ENCODE data around the gene TMEM163.

Gene TMEM163

DNA sequence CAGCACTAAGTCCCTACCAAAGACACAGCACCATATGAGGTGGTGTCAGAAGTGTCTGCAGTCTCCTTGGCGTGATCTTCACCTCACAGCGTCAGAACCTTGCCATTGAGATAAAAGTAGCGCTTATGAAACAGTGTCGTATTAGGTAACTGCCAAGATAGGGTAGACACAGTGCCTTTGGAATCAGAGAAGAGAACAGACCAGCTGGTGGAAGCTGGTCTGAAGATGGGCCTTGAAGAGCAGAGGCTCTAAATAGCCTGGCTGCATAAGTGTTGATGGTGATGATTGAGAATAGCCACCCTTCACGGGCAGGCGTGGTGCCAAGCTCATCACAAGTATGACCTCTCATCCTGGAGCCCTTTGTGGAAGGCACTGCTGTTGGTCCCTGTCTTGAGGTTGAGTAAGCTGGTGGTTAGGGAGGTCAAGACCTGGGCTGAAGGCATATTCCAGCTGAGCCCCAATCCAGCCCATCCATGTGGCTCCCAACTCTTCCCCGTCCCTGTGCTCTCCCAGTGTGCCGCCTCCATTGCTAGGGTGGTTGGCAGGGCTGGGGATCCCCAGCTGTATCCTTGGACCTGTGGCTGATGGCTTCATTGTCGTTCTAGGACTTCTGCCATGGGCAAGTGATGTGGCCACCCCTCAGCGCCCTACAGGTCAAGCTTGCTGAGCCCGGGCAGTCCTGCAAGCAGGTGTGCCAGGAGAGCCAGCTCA, 277.5 kb downstream of the TMEM163 start:
- Histone ChIP-seq H3K9ac (ENCODE audit: low read depth, low read length) (no peak overlapping the region), H3K9me3 (ENCODE audit: insufficient read depth, low read depth, low read length) (no peaks in the 10 kb centered on the region), H3K27me3 (ENCODE audit: insufficient read depth, low read length) (no peaks in the 10 kb centered on the region), H3K36me3 (ENCODE audit: insufficient read depth, low read length) (0 out of 2 replicates have a peak, but pooled peaks cover under 1% of the 10 kb centered on the region), H3K4me1 (ENCODE audit: insufficient read depth, low read length) (no peaks in the 10 kb centered on the region), H3K4me3 (ENCODE audit: low read length) (no peak overlapping the region), H3K27ac (ENCODE audit: low read depth, low read length) (no peak overlapping the region)
- WGBS, result 96% methylated on average over 11 of the region's 11 CpGs

- no peak overlapping the region for H3K27ac ChIP-seq (ENCODE audit: low read depth, low read length)
- 94% methylated on average over 12 of the region's 16 CpGs for WGBS
- H3K4me3 ChIP-seq (ENCODE audit: low read length), result no peak overlapping the region
- H3K36me3 ChIP-seq (ENCODE audit: insufficient read depth, low read length), result 0 out of 2 replicates have a peak, but pooled peaks cover 5% of the 10 kb centered on the region
- no peaks in the 10 kb centered on the region for H3K4me1 ChIP-seq (ENCODE audit: insufficient read depth, low read length)
- no peaks in the 10 kb centered on the region for H3K27me3 ChIP-seq (ENCODE audit: insufficient read depth, low read length)
- no peaks in the 10 kb centered on the region for H3K9me3 ChIP-seq (ENCODE audit: insufficient read depth, low read depth, low read length)
- H3K9ac ChIP-seq (ENCODE audit: low read depth, low read length), result no peak overlapping the region
These were observed 278.4 kb downstream of the TMEM163 start for GRCh38 chr2:134440336-134440909.

- Histone ChIP-seq H3K27ac (ENCODE audit: low read depth, low read length) (no peak overlapping the region), H3K9ac (ENCODE audit: low read depth, low read length) (no peak overlapping the region), H3K36me3 (ENCODE audit: insufficient read depth, low read length) (0 out of 2 replicates have a peak, but pooled peaks cover 5% of the 10 kb centered on the region), H3K4me1 (ENCODE audit: insufficient read depth, low read length) (no peaks in the 10 kb centered on the region), H3K27me3 (ENCODE audit: insufficient read depth, low read length) (peaks cover 7% of the 10 kb centered on the region), H3K9me3 (ENCODE audit: insufficient read depth, low read depth, low read length) (no peaks in the 10 kb centered on the region), H3K4me3 (ENCODE audit: low read length) (no peak overlapping the region)
- WGBS, result 97% methylated on average over 3 of the region's 3 CpGs
These were observed 280.4 kb downstream of the TMEM163 start for GRCh38 chr2:134438371-134438770.

DNA sequence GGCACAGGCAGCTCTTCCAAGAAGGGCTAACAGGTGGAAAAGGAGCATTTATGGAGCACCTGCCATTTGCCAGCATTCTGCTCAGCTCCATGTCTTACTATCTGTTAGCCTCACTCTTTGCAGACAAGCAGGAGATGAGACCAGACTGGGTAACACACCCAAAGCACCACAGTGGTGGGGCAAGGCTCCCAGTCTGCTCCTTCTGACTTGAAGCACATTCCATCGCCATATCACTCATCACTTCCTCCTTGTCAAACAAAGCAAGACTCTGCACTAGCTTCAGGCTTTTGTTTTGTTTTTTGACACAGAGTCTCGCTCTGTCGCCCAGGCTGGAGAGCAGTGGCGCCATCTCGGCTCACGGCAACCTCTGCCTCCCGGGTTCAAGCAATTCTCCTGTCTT, 282.1 kb downstream of the TMEM163 start:
- 96% methylated on average over 7 of the region's 7 CpGs for WGBS
- H3K36me3 ChIP-seq (ENCODE audit: insufficient read depth, low read length), result 0 out of 2 replicates have a peak, but pooled peaks cover 5% of the 10 kb centered on the region

DNA sequence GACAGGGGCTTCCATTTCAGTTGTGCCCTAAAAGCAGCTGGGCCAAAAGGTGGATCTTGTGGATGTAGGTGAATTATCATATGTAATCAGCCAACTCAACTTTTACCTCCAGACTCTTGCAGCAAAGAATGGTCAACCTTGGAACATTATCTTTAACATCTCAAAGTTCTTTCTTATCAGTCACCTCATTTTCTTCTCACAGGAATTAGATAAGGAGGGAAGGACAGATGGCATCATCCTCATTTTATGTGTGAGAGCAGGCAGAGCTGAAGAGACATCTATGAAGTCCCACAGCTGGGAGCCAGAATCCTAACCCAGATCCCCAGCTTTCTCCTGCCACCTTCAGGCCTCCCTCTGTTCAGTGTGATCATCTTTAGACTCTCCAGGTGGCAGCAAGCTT, 282.9 kb downstream of the TMEM163 start:
- Histone ChIP-seq H3K27me3 (ENCODE audit: insufficient read depth, low read length) (peaks cover 24% of the 10 kb centered on the region), H3K27ac (ENCODE audit: low read depth, low read length) (no peak overlapping the region), H3K4me3 (ENCODE audit: low read length) (no peak overlapping the region), H3K4me1 (ENCODE audit: insufficient read depth, low read length) (peaks cover 21% of the 10 kb centered on the region; the same call in 1 of the 2 replicates), H3K9me3 (ENCODE audit: insufficient read depth, low read depth, low read length) (no peaks in the 10 kb centered on the region), H3K36me3 (ENCODE audit: insufficient read depth, low read length) (0 out of 2 replicates have a peak, but pooled peaks cover 5% of the 10 kb centered on the region), H3K9ac (ENCODE audit: low read depth, low read length) (no peak overlapping the region)

More for the DNA sequence above, 282.1 kb downstream of the TMEM163 start:
- H3K9ac ChIP-seq (ENCODE audit: low read depth, low read length), result no peak overlapping the region
- no peak overlapping the region for H3K27ac ChIP-seq (ENCODE audit: low read depth, low read length)
- H3K27me3 ChIP-seq (ENCODE audit: insufficient read depth, low read length), result peaks cover 18% of the 10 kb centered on the region
- no peaks in the 10 kb centered on the region for H3K9me3 ChIP-seq (ENCODE audit: insufficient read depth, low read depth, low read length)
- H3K4me3 ChIP-seq (ENCODE audit: low read length), result no peak overlapping the region
- peaks cover 13% of the 10 kb centered on the region; the same call in 1 of the 2 replicates for H3K4me1 ChIP-seq (ENCODE audit: insufficient read depth, low read length)

DNA sequence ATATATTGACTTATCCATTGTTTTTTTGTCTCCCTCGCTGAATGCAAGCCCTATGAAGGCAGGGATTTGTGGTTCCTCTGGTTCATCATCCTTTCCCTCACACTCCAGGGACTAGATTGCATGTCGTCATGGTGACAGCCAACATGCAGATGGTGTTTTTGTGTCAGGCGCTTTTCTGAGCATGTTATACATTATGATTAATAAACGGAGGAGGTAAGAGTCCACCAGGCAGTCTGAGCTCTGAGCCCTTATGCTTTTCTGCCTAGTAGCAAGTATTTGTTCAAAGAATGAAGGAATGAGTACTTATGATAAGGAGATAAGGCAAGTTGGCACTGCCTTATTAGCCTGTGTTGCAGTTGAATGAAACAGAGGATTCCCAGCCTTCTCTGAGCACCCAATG, 283.3 kb downstream of the TMEM163 start:
- no peak overlapping the region for H3K27ac ChIP-seq (ENCODE audit: low read depth, low read length)
- H3K4me1 ChIP-seq (ENCODE audit: insufficient read depth, low read length), result peaks cover 24% of the 10 kb centered on the region; the same call in 1 of the 2 replicates
- H3K27me3 ChIP-seq (ENCODE audit: insufficient read depth, low read length), result peaks cover 28% of the 10 kb centered on the region
- no peaks in the 10 kb centered on the region for H3K9me3 ChIP-seq (ENCODE audit: insufficient read depth, low read depth, low read length)
- 98% methylated on average over 4 of the region's 4 CpGs for WGBS
- 0 out of 2 replicates have a peak, but pooled peaks cover 5% of the 10 kb centered on the region for H3K36me3 ChIP-seq (ENCODE audit: insufficient read depth, low read length)
- H3K4me3 ChIP-seq (ENCODE audit: low read length), result no peak overlapping the region
- no peak overlapping the region for H3K9ac ChIP-seq (ENCODE audit: low read depth, low read length)

GRCh38 chr2:134433979-134434378, 284.8 kb downstream of the TMEM163 start:
- no peaks in the 10 kb centered on the region for H3K9me3 ChIP-seq (ENCODE audit: insufficient read depth, low read depth, low read length)
- H3K36me3 ChIP-seq (ENCODE audit: insufficient read depth, low read length), result peaks cover 8% of the 10 kb centered on the region; the same call in 1 of the 2 replicates
- H3K4me1 ChIP-seq (ENCODE audit: insufficient read depth, low read length), result peaks cover 24% of the 10 kb centered on the region; the same call in 1 of the 2 replicates
- H3K27me3 ChIP-seq (ENCODE audit: insufficient read depth, low read length), result peaks cover 43% of the 10 kb centered on the region
- H3K4me3 ChIP-seq (ENCODE audit: low read length), result no peak overlapping the region
- no peak overlapping the region for H3K9ac ChIP-seq (ENCODE audit: low read depth, low read length)
- WGBS, result 94% methylated on average over 6 of the region's 6 CpGs
- H3K27ac ChIP-seq (ENCODE audit: low read depth, low read length), result no peak overlapping the region

DNA sequence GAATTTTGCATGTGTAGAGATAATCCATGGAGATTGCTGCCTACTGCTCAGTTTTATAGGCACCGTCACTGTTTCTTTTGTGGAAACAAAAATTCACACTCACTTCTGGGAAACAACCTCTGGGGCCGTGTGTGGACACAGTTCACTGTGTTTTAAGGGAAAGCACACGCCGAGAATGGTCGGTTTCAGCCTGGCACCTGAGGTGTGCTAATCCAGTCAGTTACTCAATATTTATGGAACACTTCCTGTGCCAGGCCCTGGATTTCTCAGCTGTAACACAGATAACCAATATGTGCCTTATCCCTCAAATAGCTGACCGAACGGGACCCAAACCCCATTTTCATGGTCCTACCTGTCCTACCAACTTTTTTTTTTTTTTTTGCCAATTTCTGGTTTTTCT, 285.3 kb downstream of the TMEM163 start:
- Histone ChIP-seq H3K4me3 (ENCODE audit: low read length) (no peak overlapping the region), H3K27me3 (ENCODE audit: insufficient read depth, low read length) (peaks cover 45% of the 10 kb centered on the region), H3K9ac (ENCODE audit: low read depth, low read length) (no peak overlapping the region), H3K27ac (ENCODE audit: low read depth, low read length) (no peak overlapping the region), H3K9me3 (ENCODE audit: insufficient read depth, low read depth, low read length) (no peaks in the 10 kb centered on the region), H3K36me3 (ENCODE audit: insufficient read depth, low read length) (peaks cover 9% of the 10 kb centered on the region; the same call in 1 of the 2 replicates), H3K4me1 (ENCODE audit: insufficient read depth, low read length) (peaks cover 24% of the 10 kb centered on the region; the same call in 1 of the 2 replicates)
- whole genome bisulfite sequencing, result 97% methylated on average over 7 of the region's 7 CpGs

GRCh38 chr2:134432435-134432883, 286.3 kb downstream of the TMEM163 start:
- H3K4me1 ChIP-seq (ENCODE audit: insufficient read depth, low read length), result peaks cover 24% of the 10 kb centered on the region; the same call in 1 of the 2 replicates
- peaks cover 45% of the 10 kb centered on the region for H3K27me3 ChIP-seq (ENCODE audit: insufficient read depth, low read length)
- peaks cover 18% of the 10 kb centered on the region; the same call in 1 of the 2 replicates for H3K36me3 ChIP-seq (ENCODE audit: insufficient read depth, low read length)
- 0 out of 2 replicates have a peak overlapping the region, but pooled peaks have one; percentile 22 for H3K27ac ChIP-seq (ENCODE audit: low read depth, low read length)
- 97% methylated on average over 3 of the region's 3 CpGs for WGBS
- no peak overlapping the region for H3K9ac ChIP-seq (ENCODE audit: low read depth, low read length)
- H3K9me3 ChIP-seq (ENCODE audit: insufficient read depth, low read depth, low read length), result no peaks in the 10 kb centered on the region
- no peak overlapping the region for H3K4me3 ChIP-seq (ENCODE audit: low read length)

- peaks cover 24% of the 10 kb centered on the region; the same call in 1 of the 2 replicates for H3K4me1 ChIP-seq (ENCODE audit: insufficient read depth, low read length)
- H3K9me3 ChIP-seq (ENCODE audit: insufficient read depth, low read depth, low read length), result no peaks in the 10 kb centered on the region
- peaks cover 18% of the 10 kb centered on the region; the same call in 1 of the 2 replicates for H3K36me3 ChIP-seq (ENCODE audit: insufficient read depth, low read length)
- H3K9ac ChIP-seq (ENCODE audit: low read depth, low read length), result no peak overlapping the region
- no peak overlapping the region for H3K4me3 ChIP-seq (ENCODE audit: low read length)
- peaks cover 45% of the 10 kb centered on the region for H3K27me3 ChIP-seq (ENCODE audit: insufficient read depth, low read length)
- H3K27ac ChIP-seq (ENCODE audit: low read depth, low read length), result peak overlapping the region; percentile 29
- WGBS, result 13% methylated on average over 2 of the region's 2 CpGs
These were observed 286.9 kb downstream of the TMEM163 start for GRCh38 chr2:134431838-134432434.

DNA sequence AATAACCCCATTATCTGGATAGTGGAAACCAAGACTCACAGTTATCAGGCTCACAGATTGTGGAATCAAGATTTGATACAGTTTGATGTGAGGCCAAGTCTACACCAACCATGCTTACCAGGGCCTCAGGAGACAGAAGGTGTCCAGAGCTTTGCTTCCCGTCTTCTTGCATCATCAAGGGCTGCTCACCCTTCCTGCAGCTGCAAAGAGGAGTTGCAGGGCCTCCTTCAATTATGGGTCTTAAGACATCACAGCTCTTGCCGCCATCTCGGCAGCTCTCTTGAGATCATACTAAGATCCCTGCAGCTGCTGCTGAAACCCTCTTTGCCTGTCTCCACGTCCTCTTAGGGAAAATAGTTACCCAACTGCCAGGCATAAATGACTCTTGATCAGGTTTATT, 288.9 kb downstream of the TMEM163 start:
- Histone ChIP-seq H3K4me3 (ENCODE audit: low read length) (no peak overlapping the region), H3K9me3 (ENCODE audit: insufficient read depth, low read depth, low read length) (no peaks in the 10 kb centered on the region), H3K4me1 (ENCODE audit: insufficient read depth, low read length) (peaks cover 24% of the 10 kb centered on the region; the same call in 1 of the 2 replicates), H3K27me3 (ENCODE audit: insufficient read depth, low read length) (peaks cover 45% of the 10 kb centered on the region), H3K27ac (ENCODE audit: low read depth, low read length) (no peak overlapping the region), H3K36me3 (ENCODE audit: insufficient read depth, low read length) (peaks cover 13% of the 10 kb centered on the region; the same call in 1 of the 2 replicates), H3K9ac (ENCODE audit: low read depth, low read length) (no peak overlapping the region)
- WGBS, result 90% methylated on average over 4 of the region's 4 CpGs

Data from HUES64 (cell line).